Stimulated activated CD4-positive, alpha-beta T cell treated with anti-CD3 and anti-CD28 coated beads, Interleukin-1b, Interleukin-23, amount 100 ng/mL, for 24 hours (primary cell): ENCODE measurements around the gene SGIP1.
"Not testable (repeated sequence)": the region's sequence is repeated elsewhere in the genome, so short reads cannot be mapped to it uniquely, and the experiment has no call there.

Source experiments
- DNase-seq, 4 experiments: peaks; one replicate each; pipeline ENCODE4 v3.0.0-alpha.2; 2020; ENCODE audit warnings: low read depth in 4 of 4, low spot score in 1 of 4

Gene SGIP1

GRCh38 chr1:66761221-66761620 lies 227.3 kb downstream of the SGIP1 start:
- no peak for DNase-seq

GRCh38 chr1:66764994-66765578 lies 231.1 kb downstream of the SGIP1 start:
- DNase-seq: peak; percentile 19 to 30 (median 23)

GRCh38 chr1:66767626-66768025 lies 233.7 kb downstream of the SGIP1 start:
- DNase-seq: no peak

GRCh38 chr1:66768965-66769364 lies 235.0 kb downstream of the SGIP1 start:
- DNase-seq: no peak

- DNase-seq: no peak
Observed at GRCh38 chr1:66769512-66770229, 235.7 kb downstream of the SGIP1 start.

GRCh38 chr1:66770240-66770639 lies 236.3 kb downstream of the SGIP1 start:
- no peak for DNase-seq

- DNase-seq: no peak
Observed at GRCh38 chr1:66770694-66771093, 236.7 kb downstream of the SGIP1 start.

- no peak for DNase-seq
Observed at GRCh38 chr1:66773227-66773626, 239.3 kb downstream of the SGIP1 start.

GRCh38 chr1:66774438-66774837 lies 240.5 kb downstream of the SGIP1 start:
- no peak for DNase-seq

- DNase-seq: no peak
Observed at GRCh38 chr1:66775646-66776045, 241.7 kb downstream of the SGIP1 start.

- DNase-seq: no peak
Observed at GRCh38 chr1:66777831-66778230, 243.9 kb downstream of the SGIP1 start.

GRCh38 chr1:66778266-66778665 lies 244.3 kb downstream of the SGIP1 start:
- DNase-seq: no peak

- DNase-seq: no peak
Observed at GRCh38 chr1:66778969-66779368, 245.0 kb downstream of the SGIP1 start.

GRCh38 chr1:66779475-66780078 lies 245.6 kb downstream of the SGIP1 start:
- DNase-seq: no peak

GRCh38 chr1:66785800-66786199 lies 251.8 kb downstream of the SGIP1 start:
- DNase-seq: not testable (repeated sequence)

- no peak for DNase-seq
Observed at GRCh38 chr1:66787641-66788040, 253.7 kb downstream of the SGIP1 start.

- DNase-seq: peak; percentile 22 to 44 (median 38)
Observed at GRCh38 chr1:66788231-66788939, 254.4 kb downstream of the SGIP1 start.

- DNase-seq: no peak
Observed at GRCh38 chr1:66791621-66792610, 258.0 kb downstream of the SGIP1 start.

- not testable (repeated sequence) for DNase-seq
Observed at GRCh38 chr1:66795839-66796238, 261.9 kb downstream of the SGIP1 start.
